Measurements from ENCODE around the gene FBXL15.

DNA sequence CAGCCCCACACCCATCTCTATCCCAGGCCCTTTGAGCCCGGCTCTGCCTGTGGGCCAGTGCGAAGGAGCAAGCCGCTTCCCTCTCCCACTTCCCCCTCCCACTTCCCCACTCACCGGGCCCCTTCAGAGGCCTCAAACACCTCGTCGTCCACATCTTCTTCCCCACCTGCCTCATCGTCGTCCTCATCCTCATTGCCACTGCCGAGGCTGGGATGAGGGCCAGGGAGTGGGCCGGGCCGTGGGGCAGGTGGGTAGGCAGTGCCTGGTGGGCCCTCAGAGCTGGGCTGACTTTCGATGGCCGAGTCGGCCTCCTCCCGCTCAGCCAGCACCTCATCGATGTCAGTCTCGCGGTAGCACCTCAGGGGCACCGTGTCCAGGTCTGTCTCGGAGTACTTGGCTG, 5.9 kb upstream of the FBXL15 start:
- TF ChIP-seq CTCF (IDR thresholded peaks at IDR 0.05; ENCODE audit: low read depth, low read length) (no peak), MYC (IDR thresholded peaks at IDR 0.05; ENCODE audit: low read depth, low read length) (no peak), POLR2A (IDR thresholded peaks at IDR 0.05; ENCODE audit: extremely low read depth, insufficient read length) (no peak), MAX (IDR thresholded peaks at IDR 0.05; ENCODE audit: low read depth, low read length) (no peak)

Data from NB4 (cell line).